K562 (cell line): ENCODE results near the gene HECW1.

Source experiments
- HDAC6 ChIP-seq: IDR thresholded peaks from 2 replicates; pipeline ENCODE4 v1.6.1; 2012; ENCODE audit warnings: low read depth, mild to moderate bottlenecking, control low read depth, inconsistent platforms, low read length, moderate library complexity
- SMARCC2 ChIP-seq: fragments of 450-650 bp; IDR thresholded peaks from 2 replicates; pipeline ENCODE4 v1.6.1; 2017; ENCODE audit warnings: antibody characterized with exemption, moderate library complexity, mild to moderate bottlenecking, low read depth

GRCh38 chr7:43112941-43113621 is 634 bp downstream of the HECW1 start:
- no peak for TF ChIP-seq HDAC6
- no peak for TF ChIP-seq SMARCC2
